ENCODE measurements around the gene CHRDL1.
"Not testable (repeated sequence)": the region's sequence is repeated elsewhere in the genome, so short reads cannot be mapped to it uniquely, and the experiment has no call there.

Gene CHRDL1

DNA sequence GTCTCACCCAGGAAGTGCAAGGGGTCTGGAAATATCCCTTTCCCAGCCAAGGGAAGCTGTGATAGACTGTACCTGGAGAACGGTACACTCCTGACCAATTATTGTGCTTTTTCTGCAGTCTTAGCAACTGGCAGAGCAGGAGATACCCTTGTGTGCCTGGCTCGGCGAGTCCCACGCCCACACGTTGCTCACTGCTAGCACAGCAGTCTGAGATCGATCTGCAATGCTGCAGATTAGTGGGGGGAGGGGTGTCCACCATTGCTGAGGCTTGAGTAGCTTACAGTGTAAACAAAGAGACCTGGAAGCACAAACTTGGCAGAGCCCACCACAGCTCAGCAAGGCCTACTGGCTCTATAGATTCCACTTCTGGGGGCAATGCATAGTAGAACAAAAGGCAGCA is 138.5 kb downstream of the CHRDL1 start:
- Histone ChIP-seq H3K4me2 (no peak overlapping the region), H3K4me1 (no peaks in the 10 kb centered on the region), H3K9me3 (replicated peaks in 1 of 11) (peaks cover 0 to 38% (median 12%) of the 10 kb centered on the region in 11 experiments; a peak in 15 of 22 replicates), H3K4me3 (no peak overlapping the region), H3K27ac (no peak overlapping the region), H3K9ac (no peak overlapping the region), H3K36me3 (no peaks in the 10 kb centered on the region), H3K27me3 (peaks cover 0 to 59% (median 35%) of the 10 kb centered on the region in 11 experiments; a peak in 18 of 22 replicates), H4K20me1 (no peaks in the 10 kb centered on the region)
- TF ChIP-seq Cebpa-rat (IDR thresholded peaks at IDR 0.05), result no peak

GRCh38 chrX:110654280-110654679 is 141.3 kb downstream of the CHRDL1 start:
- H3K4me3 ChIP-seq, H3K4me2 ChIP-seq, H4K20me1 ChIP-seq, H3K36me3 ChIP-seq, H3K9ac ChIP-seq, H3K27ac ChIP-seq, H3K4me1 ChIP-seq: not testable (repeated sequence)
- Histone ChIP-seq H3K9me3 (replicated peaks in 1 of 11) (peaks cover 0 to 41% (median 13%) of the 10 kb centered on the region in 11 experiments; a peak in 15 of 22 replicates), H3K27me3 (peaks cover 0 to 70% (median 44%) of the 10 kb centered on the region in 11 experiments; a peak in 20 of 22 replicates)

DNA sequence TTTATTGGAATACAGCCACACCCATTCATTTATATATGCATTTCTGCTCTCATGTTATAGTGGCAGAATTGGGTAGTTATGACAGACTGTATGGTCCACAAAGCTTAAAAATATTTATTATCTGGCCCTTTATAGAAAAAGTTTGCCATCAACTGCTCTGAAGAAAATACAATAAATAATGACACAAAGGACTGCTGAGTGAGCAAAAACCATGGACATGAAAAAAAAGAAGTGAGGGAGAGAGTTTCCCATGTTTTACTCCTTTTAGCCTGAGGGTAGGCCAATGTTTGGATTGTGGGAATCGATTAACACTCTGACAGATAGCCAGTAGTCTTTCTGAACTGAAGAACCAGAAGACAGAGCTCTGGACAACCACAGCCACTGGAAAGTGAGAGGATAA is 149.2 kb downstream of the CHRDL1 start:
- Histone ChIP-seq H3K4me3 (no peak overlapping the region), H3K9ac (no peak overlapping the region), H3K27ac (no peak overlapping the region), H3K4me1 (no peaks in the 10 kb centered on the region), H3K36me3 (no peaks in the 10 kb centered on the region), H3K4me2 (no peak overlapping the region), H4K20me1 (no peaks in the 10 kb centered on the region; a peak in 1 of 22 replicates), H3K27me3 (peaks cover 0 to 51% (median 40%) of the 10 kb centered on the region in 11 experiments; a peak in 18 of 22 replicates), H3K9me3 (replicated peaks in 1 of 11) (peaks cover 0 to 9% (median 0%) of the 10 kb centered on the region in 11 experiments; a peak in 3 of 22 replicates)
- TF ChIP-seq Cebpa-rat (IDR thresholded peaks at IDR 0.05), result no peak

All from BLaER1 treated with 17β-estradiol and CSF1 and Interleukin-3, amounts not matched to agents 10 nM and 100 nM (cell line).